HEK293 (cell line): ENCODE results near the gene EPN1.

Experiments used
- CTCF ChIA-PET: fragments of 350-600 bp; formaldehyde crosslinking; extraction: SDS; loops from one replicate; lab custom pipeline; 2021; ENCODE audit warnings: antibody characterized with exemption; lab: Yijun Ruan, JAX
- POLR2A ChIA-PET: fragments of 300-600 bp; formaldehyde crosslinking; extraction: SDS; loops from one replicate; lab custom pipeline; 2020; ENCODE audit warnings: antibody characterized with exemption, inconsistent platforms; lab: Yijun Ruan, JAX
- H3K27ac ChIP-seq: fragments of 200-500 bp; sonication (Bioruptor generic); 2 replicates; pipeline ENCODE4 v1.5.1; 2014; ENCODE audit warnings: low read depth, low read length, control low read depth, inconsistent platforms; ENCODE audit errors: extremely low read depth
- H3K36me3 ChIP-seq, 2 experiments: fragments of 200-500 bp in 1 of 2; sonication (Bioruptor generic) in 1 of 2; 1 replicate in 1 of 2; 2 replicates in 1 of 2; pipeline ENCODE4 v1.5.1; 2014 to 2017; ENCODE audit warnings: inconsistent platforms in 2 of 2, low read length in 2 of 2; ENCODE audit not compliant: control insufficient read depth in 2 of 2, insufficient read depth in 1 of 2
- H3K4me1 ChIP-seq: fragments of 200-500 bp; sonication (Bioruptor generic); 2 replicates; pipeline ENCODE4 v1.5.1; 2014; ENCODE audit warnings: mild to moderate bottlenecking, low read length, inconsistent platforms; ENCODE audit not compliant: control insufficient read depth, insufficient read depth
- H3K4me3 ChIP-seq: 2 replicates; pipeline ENCODE4 v1.5.1; 2011; ENCODE audit warnings: low read depth, mild to moderate bottlenecking, control low read depth, low read length, moderate library complexity
- H3K9me3 ChIP-seq: fragments of 200-500 bp; sonication (Bioruptor generic); 2 replicates; pipeline ENCODE4 v1.5.1; 2014; ENCODE audit warnings: low read depth, low read length, inconsistent platforms; ENCODE audit not compliant: control insufficient read depth, insufficient read depth
- KLF7 ChIP-seq: fragments of 450-650 bp; formaldehyde crosslinking; IDR thresholded peaks from 2 replicates; pipeline ENCODE4 v1.5.1; 2016; ENCODE audit warnings: missing biosample characterization, missing genetic modification characterization, borderline replicate concordance
- KLF8 ChIP-seq: fragments of 450-650 bp; formaldehyde crosslinking; IDR thresholded peaks from 2 replicates; pipeline ENCODE4 v1.5.1; 2016; ENCODE audit warnings: missing biosample characterization, missing genetic modification characterization
- KLF9 ChIP-seq: fragments of 450-650 bp; formaldehyde crosslinking; IDR thresholded peaks from 2 replicates; pipeline ENCODE4 v1.5.1; 2016; ENCODE audit warnings: missing biosample characterization, missing genetic modification characterization, low read depth
- PATZ1 ChIP-seq: fragments of 450-650 bp; formaldehyde crosslinking; IDR thresholded peaks from 2 replicates; pipeline ENCODE4 v1.5.1; 2016; ENCODE audit warnings: missing biosample characterization, missing genetic modification characterization
- PRDM2 ChIP-seq: fragments of 450-650 bp; formaldehyde crosslinking; IDR thresholded peaks from 2 replicates; pipeline ENCODE4 v1.5.1; 2016; ENCODE audit warnings: missing biosample characterization, missing genetic modification characterization, borderline replicate concordance
- RBAK ChIP-seq: fragments of 450-650 bp; formaldehyde crosslinking; IDR thresholded peaks from 2 replicates; pipeline ENCODE4 v1.5.1; 2016; ENCODE audit warnings: missing biosample characterization, missing genetic modification characterization
- SP2 ChIP-seq: fragments of 450-650 bp; formaldehyde crosslinking; IDR thresholded peaks from 2 replicates; pipeline ENCODE4 v1.5.1; 2016; ENCODE audit warnings: missing biosample characterization, missing genetic modification characterization
- SP3 ChIP-seq: fragments of 450-650 bp; formaldehyde crosslinking; IDR thresholded peaks from 2 replicates; pipeline ENCODE4 v1.5.1; 2016; ENCODE audit warnings: missing biosample characterization, missing genetic modification characterization
- ZBTB17 ChIP-seq: fragments of 450-650 bp; formaldehyde crosslinking; IDR thresholded peaks from 2 replicates; pipeline ENCODE4 v1.5.1; 2016; ENCODE audit warnings: missing biosample characterization, missing genetic modification characterization
- ZBTB20 ChIP-seq: fragments of 450-650 bp; formaldehyde crosslinking; IDR thresholded peaks from 2 replicates; pipeline ENCODE4 v1.5.1; 2016; ENCODE audit warnings: missing biosample characterization, missing genetic modification characterization
- ZFHX2 ChIP-seq: fragments of 450-650 bp; formaldehyde crosslinking; conservative IDR thresholded peaks from 2 replicates; pipeline ENCODE4 v1.5.1; 2016; ENCODE audit warnings: missing biosample characterization, missing genetic modification characterization
- ZFP37 ChIP-seq: fragments of 450-650 bp; formaldehyde crosslinking; IDR thresholded peaks from 2 replicates; pipeline ENCODE4 v1.5.1; 2016; ENCODE audit warnings: missing biosample characterization, missing genetic modification characterization
- ZIC2 ChIP-seq: fragments of 450-650 bp; formaldehyde crosslinking; IDR thresholded peaks from 2 replicates; pipeline ENCODE4 v1.5.1; 2016; ENCODE audit warnings: missing biosample characterization, missing genetic modification characterization
- ZNF121 ChIP-seq: fragments of 450-650 bp; formaldehyde crosslinking; IDR thresholded peaks from 2 replicates; pipeline ENCODE4 v1.5.1; 2016; ENCODE audit warnings: missing biosample characterization, missing genetic modification characterization
- ZNF175 ChIP-seq: fragments of 450-650 bp; formaldehyde crosslinking; IDR thresholded peaks from 2 replicates; pipeline ENCODE4 v1.5.1; 2016; ENCODE audit warnings: missing biosample characterization, missing genetic modification characterization
- ZNF2 ChIP-seq: fragments of 450-650 bp; formaldehyde crosslinking; IDR thresholded peaks from 2 replicates; pipeline ENCODE4 v1.5.1; 2016; ENCODE audit warnings: missing biosample characterization, missing genetic modification characterization
- ZNF292 ChIP-seq: fragments of 450-650 bp; formaldehyde crosslinking; IDR thresholded peaks from 2 replicates; pipeline ENCODE4 v1.5.1; 2016; ENCODE audit warnings: low read depth, missing biosample characterization, missing genetic modification characterization, borderline replicate concordance
- ZNF311 ChIP-seq: fragments of 450-650 bp; formaldehyde crosslinking; IDR thresholded peaks from 2 replicates; pipeline ENCODE4 v1.5.1; 2017; ENCODE audit warnings: missing biosample characterization, missing genetic modification characterization, borderline replicate concordance
- ZNF341 ChIP-seq: fragments of 450-650 bp; formaldehyde crosslinking; IDR thresholded peaks from 2 replicates; pipeline ENCODE4; 2016; ENCODE audit warnings: low read depth, missing biosample characterization, missing genetic modification characterization
- ZNF398 ChIP-seq: fragments of 450-650 bp; formaldehyde crosslinking; IDR thresholded peaks from 2 replicates; pipeline ENCODE4 v1.5.1; 2017; ENCODE audit warnings: missing biosample characterization, missing genetic modification characterization
- ZNF510 ChIP-seq: fragments of 450-650 bp; formaldehyde crosslinking; IDR thresholded peaks from 2 replicates; pipeline ENCODE4 v1.5.1; 2018; ENCODE audit warnings: mild to moderate bottlenecking, missing genetic modification characterization, missing biosample characterization; ENCODE audit not compliant: insufficient replicate concordance
- ZNF514 ChIP-seq: fragments of 450-650 bp; formaldehyde crosslinking; IDR thresholded peaks from 2 replicates; pipeline ENCODE4 v1.5.1; 2016; ENCODE audit warnings: missing biosample characterization, missing genetic modification characterization
- ZNF660 ChIP-seq: fragments of 450-650 bp; IDR thresholded peaks from 2 replicates; pipeline ENCODE4 v1.5.1; 2018; ENCODE audit warnings: missing biosample characterization, mild to moderate bottlenecking, missing genetic modification characterization
- ZNF664 ChIP-seq: fragments of 450-650 bp; formaldehyde crosslinking; IDR thresholded peaks from 2 replicates; pipeline ENCODE4 v1.5.1; 2016; ENCODE audit warnings: missing biosample characterization, missing genetic modification characterization
- ZNF677 ChIP-seq: fragments of 450-650 bp; IDR thresholded peaks from 2 replicates; pipeline ENCODE4 v1.5.0; 2018; ENCODE audit warnings: missing biosample characterization, mild to moderate bottlenecking, missing genetic modification characterization, moderate library complexity
- ZNF777 ChIP-seq: fragments of 450-650 bp; formaldehyde crosslinking; IDR thresholded peaks from 2 replicates; pipeline ENCODE4 v1.5.1; 2017; ENCODE audit warnings: missing biosample characterization, missing genetic modification characterization, borderline replicate concordance
- ZNF785 ChIP-seq: fragments of 450-650 bp; formaldehyde crosslinking; IDR thresholded peaks from 2 replicates; pipeline ENCODE4 v1.5.1; 2016; ENCODE audit warnings: missing biosample characterization, missing genetic modification characterization
- ZSCAN30 ChIP-seq: fragments of 450-650 bp; IDR thresholded peaks from 2 replicates; pipeline ENCODE4 v1.5.1; 2018; ENCODE audit warnings: missing biosample characterization, mild to moderate bottlenecking, missing genetic modification characterization, moderate library complexity

The EPN1 gene

GRCh38 chr19:55674841-55675660 is at the start of gene EPN1:
EPN1 (plus strand) TSS chr19:55675226; CDS start chr19:55678628, 3,402 bp downstream.
- Histone ChIP-seq H3K9me3 (no peaks in the 10 kb centered on the region), H3K27ac (peak within 1 kb of the TSS; percentile 82), H3K36me3 (peaks cover 17 to 59% of the 10 kb centered on the region in 2 experiments; a peak in 2 of 3 replicates), H3K4me1 (peaks cover 19% of the 10 kb centered on the region), H3K4me3 (peak within 1 kb of the TSS; percentile 99)
- CTCF ChIA-PET = interaction anchor here (0.6 kb wide), 1 partner anchor 189 kb away, joined by 3 read pairs; no protein-coding TSS in a partner anchor
- POLR2A ChIA-PET = interaction anchor here (0.6 to 2.6 kb wide), 4 partner anchors 19 to 31 kb away, joined by 3 to 12 read pairs (median 4); partner anchors contain the start of genes U2AF2 and ZNF581
- no peak for TF ChIP-seq ZNF175 (tag by site-specific recombination)
- TF ChIP-seq ZBTB17 (tag by site-specific recombination) = peak; percentile 92
- peak; percentile 54; the same call in 1 of the 2 replicates for TF ChIP-seq ZBTB20
- no peak for TF ChIP-seq ZNF292 (tag by site-specific recombination)
- TF ChIP-seq ZNF677 (tag by site-specific recombination) = peak; percentile 48; the same call in 1 of the 2 replicates
- peak; percentile 55; the same call in 1 of the 2 replicates for TF ChIP-seq ZNF341 (tag by site-specific recombination)
- TF ChIP-seq ZFHX2 (tag by site-specific recombination) = peak; percentile 76
- TF ChIP-seq KLF8 (tag by site-specific recombination) = peak; percentile 87
- peak; percentile 62; the same call in 1 of the 2 replicates for TF ChIP-seq KLF7 (tag by site-specific recombination)
- TF ChIP-seq ZNF660 (tag by site-specific recombination) = peak; percentile 50; the same call in 1 of the 2 replicates
- peak; percentile 42; the same call in 1 of the 2 replicates for TF ChIP-seq ZSCAN30 (tag by site-specific recombination)
- TF ChIP-seq ZNF785 (tag by site-specific recombination) = no peak
- TF ChIP-seq PRDM2 (tag by site-specific recombination) = no peak
- peak; percentile 39 for TF ChIP-seq ZIC2 (tag by site-specific recombination)
- no peak for TF ChIP-seq ZNF510 (tag by site-specific recombination)
- TF ChIP-seq RBAK (tag by site-specific recombination) = no peak
- TF ChIP-seq PATZ1 = peak; percentile 70; the same call in 1 of the 2 replicates
- TF ChIP-seq ZNF514 (tag by site-specific recombination) = no peak
- TF ChIP-seq ZNF664 (tag by site-specific recombination) = no peak
- TF ChIP-seq ZNF121 (tag by site-specific recombination) = no peak
- 0 out of 2 replicates have a peak, but pooled peaks have one; percentile 18 for TF ChIP-seq ZNF398 (tag by site-specific recombination)
- peak; percentile 89; the same call in 1 of the 2 replicates for TF ChIP-seq ZFP37
- peak; percentile 82 for TF ChIP-seq SP3 (tag by site-specific recombination)
- TF ChIP-seq SP2 = peak; percentile 96
- no peak for TF ChIP-seq ZNF311 (tag by site-specific recombination)
- peak; percentile 98 for TF ChIP-seq KLF9 (tag by site-specific recombination)
- TF ChIP-seq ZNF2 (tag by site-specific recombination) = 0 out of 2 replicates have a peak, but pooled peaks have one; percentile 44
- TF ChIP-seq ZNF777 (tag by site-specific recombination) = 0 out of 2 replicates have a peak, but pooled peaks have one; percentile 29
